ENCODE measurements around the gene P2RY13. TPM values are rescaled to one million over a fixed set of nuclear protein-coding genes. Genes with fewer than 3 reads are reported as not detected.

Gene P2RY13
- total RNA-seq, 2 donors from 2014 or later: under 0.01 to 0.33 TPM

DNA sequence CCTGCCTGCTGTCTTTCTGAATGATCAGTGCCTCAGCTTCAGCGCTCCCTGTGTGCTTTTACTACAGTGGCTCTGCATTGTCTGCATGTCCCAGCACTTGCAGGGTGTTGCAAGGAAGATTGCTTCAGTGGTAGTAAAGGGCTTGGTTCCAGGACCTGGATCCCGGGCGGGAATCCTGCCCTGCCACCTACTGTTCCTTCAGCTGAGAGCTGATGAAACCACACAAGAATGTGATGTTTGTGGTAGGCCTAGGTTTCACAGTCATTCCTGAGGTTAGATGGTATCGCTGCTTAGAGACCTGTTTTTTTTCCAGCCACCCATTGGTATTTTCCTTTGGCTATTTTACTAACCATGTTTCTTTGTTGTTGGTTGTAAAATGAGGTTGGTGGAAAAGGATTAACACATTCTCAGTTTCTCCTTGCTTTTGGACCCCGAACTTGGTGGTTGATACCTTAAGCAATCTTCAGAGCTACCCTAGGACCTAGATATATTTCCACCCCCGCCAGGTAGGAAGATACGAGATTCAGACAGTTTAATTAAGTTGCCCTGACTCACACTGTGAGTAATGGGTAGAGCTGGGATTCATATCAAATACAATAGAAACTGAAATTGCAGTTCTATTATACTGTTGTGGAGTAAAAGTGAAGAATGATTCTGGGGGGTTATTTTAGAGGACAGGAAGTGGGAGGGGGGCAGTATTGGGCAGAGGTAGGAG, 24.1 kb downstream of the P2RY13 start:
- Histone ChIP-seq H3K4me3 (no peak overlapping the region), H3K27me3 (no peaks in the 10 kb centered on the region), H3K4me1 (no peaks in the 10 kb centered on the region), H3K9me3 (no peaks in the 10 kb centered on the region), H3K36me3 (replicated peaks in 1 of 2; ENCODE audit: insufficient read depth in 1 of 2, low read depth in 2 of 2) (no peaks in the 10 kb centered on the region), H3K27ac (peak overlapping the region in 2 of 4 donors; percentile 14 to 21)
- no peak for TF ChIP-seq POLR2A (IDR thresholded peaks at IDR 0.05)
- TF ChIP-seq, protein P1, sequence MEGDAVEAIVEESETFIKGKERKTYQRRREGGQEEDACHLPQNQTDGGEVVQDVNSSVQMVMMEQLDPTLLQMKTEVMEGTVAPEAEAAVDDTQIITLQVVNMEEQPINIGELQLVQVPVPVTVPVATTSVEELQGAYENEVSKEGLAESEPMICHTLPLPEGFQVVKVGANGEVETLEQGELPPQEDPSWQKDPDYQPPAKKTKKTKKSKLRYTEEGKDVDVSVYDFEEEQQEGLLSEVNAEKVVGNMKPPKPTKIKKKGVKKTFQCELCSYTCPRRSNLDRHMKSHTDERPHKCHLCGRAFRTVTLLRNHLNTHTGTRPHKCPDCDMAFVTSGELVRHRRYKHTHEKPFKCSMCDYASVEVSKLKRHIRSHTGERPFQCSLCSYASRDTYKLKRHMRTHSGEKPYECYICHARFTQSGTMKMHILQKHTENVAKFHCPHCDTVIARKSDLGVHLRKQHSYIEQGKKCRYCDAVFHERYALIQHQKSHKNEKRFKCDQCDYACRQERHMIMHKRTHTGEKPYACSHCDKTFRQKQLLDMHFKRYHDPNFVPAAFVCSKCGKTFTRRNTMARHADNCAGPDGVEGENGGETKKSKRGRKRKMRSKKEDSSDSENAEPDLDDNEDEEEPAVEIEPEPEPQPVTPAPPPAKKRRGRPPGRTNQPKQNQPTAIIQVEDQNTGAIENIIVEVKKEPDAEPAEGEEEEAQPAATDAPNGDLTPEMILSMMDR (IDR thresholded peaks at IDR 0.05): peak in 1 of 7 experiments; percentile 19
- ATAC-seq (peak; percentile 85), DNase-seq (peak; percentile 21 to 58 (median 38))
- intact Hi-C loops (cut with DNase I): no loop called here
- 60 to 68% methylated on average over 7 of the region's 7 CpGs for WGBS, 2 donors

DNA sequence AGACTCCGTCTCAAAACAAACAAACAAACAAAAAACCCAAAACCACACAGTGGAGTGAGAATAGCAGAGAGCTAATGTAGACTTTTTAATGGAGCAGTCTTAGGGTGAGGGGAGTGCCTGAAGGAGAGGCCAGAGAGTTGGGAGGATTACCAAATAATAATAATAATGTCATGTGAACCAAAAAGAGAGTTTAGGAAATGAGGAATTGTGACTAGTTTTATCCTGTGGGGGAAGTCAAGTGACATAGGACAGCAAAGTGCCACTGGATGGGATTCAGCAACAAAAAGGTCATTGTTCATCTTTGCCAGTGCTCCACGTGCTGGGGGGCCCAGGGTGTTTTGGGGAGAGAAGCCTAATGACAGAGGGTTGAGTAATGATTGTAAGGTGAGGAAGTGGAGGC, 25.6 kb downstream of the P2RY13 start:
- Histone ChIP-seq H3K36me3 (replicated peaks in 1 of 2; ENCODE audit: insufficient read depth in 1 of 2, low read depth in 2 of 2) (no peaks in the 10 kb centered on the region), H3K4me1 (no peaks in the 10 kb centered on the region), H3K27me3 (no peaks in the 10 kb centered on the region), H3K4me3 (no peak overlapping the region), H3K9me3 (no peaks in the 10 kb centered on the region), H3K27ac (no peak overlapping the region)
- no peak for TF ChIP-seq POLR2A (IDR thresholded peaks at IDR 0.05)
- TF ChIP-seq, protein P1 (IDR thresholded peaks at IDR 0.05): no peak
- DNase-seq: no peak
- 58 to 60% methylated on average over 2 of the region's 2 CpGs for WGBS, 2 donors
- intact Hi-C loops (cut with DNase I): no loop called here
- ATAC-seq: no peak

GRCh38 chr3:151301787-151302186, 27.6 kb downstream of the P2RY13 start:
- TF ChIP-seq, protein P1 (IDR thresholded peaks at IDR 0.05): no peak
- TF ChIP-seq POLR2A (IDR thresholded peaks at IDR 0.05): no peak
- 73 to 76% methylated on average over 3 of the region's 3 CpGs for WGBS, 2 donors
- Histone ChIP-seq H3K27ac (no peak overlapping the region), H3K9me3 (no peaks in the 10 kb centered on the region), H3K36me3 (replicated peaks in 1 of 2; ENCODE audit: insufficient read depth in 1 of 2, low read depth in 2 of 2) (no peaks in the 10 kb centered on the region), H3K27me3 (no peaks in the 10 kb centered on the region), H3K4me3 (no peak overlapping the region), H3K4me1 (no peaks in the 10 kb centered on the region)
- intact Hi-C loops (cut with DNase I): no loop called here
- ATAC-seq: no peak
- no peak for DNase-seq

- intact Hi-C loops (cut with DNase I): no loop called here
- H3K4me3 ChIP-seq: no peak overlapping the region
- H3K36me3 ChIP-seq (replicated peaks in 1 of 2; ENCODE audit: insufficient read depth in 1 of 2, low read depth in 2 of 2): no peaks in the 10 kb centered on the region
- ATAC-seq (no peak), DNase-seq (no peak)
- 67 to 71% methylated on average over 1 of the region's 1 CpG for WGBS, 2 donors
- no peaks in the 10 kb centered on the region for H3K9me3 ChIP-seq
- no peak overlapping the region for H3K27ac ChIP-seq
- TF ChIP-seq, protein P1 (IDR thresholded peaks at IDR 0.05): no peak
- no peak for TF ChIP-seq POLR2A (IDR thresholded peaks at IDR 0.05)
- H3K4me1 ChIP-seq: no peaks in the 10 kb centered on the region
- no peaks in the 10 kb centered on the region for H3K27me3 ChIP-seq
These were observed 28.8 kb downstream of the P2RY13 start for GRCh38 chr3:151300539-151300938.

DNA sequence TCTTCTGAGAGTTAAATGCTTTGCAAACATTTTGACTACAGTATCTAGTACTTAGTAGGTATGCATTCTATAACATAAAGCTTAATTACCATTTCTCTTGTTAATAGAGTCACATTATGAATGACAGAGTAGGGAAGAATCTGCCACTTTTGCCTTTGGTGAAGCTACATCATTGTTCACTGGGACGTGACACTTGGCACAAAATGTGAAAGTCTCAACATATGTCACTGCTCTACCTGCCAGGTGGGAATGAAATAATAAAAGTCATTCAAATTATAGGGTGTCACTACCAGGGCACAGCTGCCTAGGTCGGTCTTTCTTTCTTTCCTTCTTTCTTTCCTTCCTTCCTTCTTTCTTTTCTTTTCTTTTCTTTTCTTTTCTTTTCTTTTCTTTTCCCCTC, 30.3 kb downstream of the P2RY13 start:
- Histone ChIP-seq H3K27ac (no peak overlapping the region), H3K4me1 (no peaks in the 10 kb centered on the region), H3K9me3 (no peaks in the 10 kb centered on the region), H3K27me3 (no peaks in the 10 kb centered on the region), H3K36me3 (replicated peaks in 1 of 2; ENCODE audit: insufficient read depth in 1 of 2, low read depth in 2 of 2) (no peaks in the 10 kb centered on the region), H3K4me3 (no peak overlapping the region)
- DNase-seq: no peak
- no peak for ATAC-seq
- TF ChIP-seq POLR2A (IDR thresholded peaks at IDR 0.05): no peak
- TF ChIP-seq, protein P1 (IDR thresholded peaks at IDR 0.05): no peak
- intact Hi-C loops (cut with DNase I): no loop called here
- 74 to 83% methylated on average over 2 of the region's 2 CpGs for WGBS, 2 donors

Measured in body of pancreas (tissue), 4 donors.